ENCODE results near the gene S100A14. TPM values are rescaled to one million over a fixed set of nuclear protein-coding genes. Genes with fewer than 3 reads are reported as not detected.

S100A14 gene
- total RNA-seq, 2 donors from 2014 or later = not detected

DNA sequence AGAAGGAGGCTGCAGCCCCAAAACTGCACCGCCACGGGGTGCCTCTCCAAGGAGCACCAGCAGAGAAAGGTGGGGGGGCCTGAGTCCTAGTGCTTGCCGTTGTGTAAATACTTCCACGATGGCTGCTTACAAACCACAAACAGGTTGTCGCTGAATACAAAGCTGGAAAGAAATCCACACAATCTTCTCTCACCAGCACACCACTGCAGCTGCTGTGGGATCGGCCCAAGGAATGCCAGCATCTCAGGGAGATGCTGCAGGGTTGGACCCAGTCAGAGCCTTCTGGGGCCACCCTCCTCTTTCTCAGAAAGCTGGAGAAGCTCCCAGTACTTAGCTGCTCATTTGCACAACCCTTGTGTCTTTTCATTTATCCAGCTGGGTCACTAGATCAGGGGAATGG is 3.0 kb upstream of the S100A14 start:
- no peak for ATAC-seq
- Mint-ChIP-seq H3K27ac (no peak overlapping the region), H3K4me1 (peaks cover 6% of the 10 kb centered on the region)

GRCh38 chr1:153617663-153618062 is 1.5 kb upstream of the S100A14 start:
- Mint-ChIP-seq H3K4me3 (no peak overlapping the region), H3K36me3 (ENCODE audit: low read depth) (no peaks in the 10 kb centered on the region), H3K27me3 (no peaks in the 10 kb centered on the region), H3K27ac (no peak overlapping the region), H3K4me1 (no peaks in the 10 kb centered on the region)
- no peaks in the 10 kb centered on the region for H3K9me3 ChIP-seq (ENCODE audit: control insufficient read depth, low read length, poor library complexity, severe bottlenecking)
- ATAC-seq (peak; percentile 83), DNase-seq (peak in 2 of 3 donors; percentile 47 to 61)

More for the DNA sequence above, 3.0 kb upstream of the S100A14 start:
- H3K36me3 Mint-ChIP-seq (ENCODE audit: low read depth) = no peaks in the 10 kb centered on the region
- DNase-seq = no peak
- H3K9me3 ChIP-seq (ENCODE audit: control insufficient read depth, low read length, poor library complexity, severe bottlenecking) = no peaks in the 10 kb centered on the region
- no peaks in the 10 kb centered on the region for H3K27me3 Mint-ChIP-seq
- H3K4me3 Mint-ChIP-seq = no peak overlapping the region

DNA sequence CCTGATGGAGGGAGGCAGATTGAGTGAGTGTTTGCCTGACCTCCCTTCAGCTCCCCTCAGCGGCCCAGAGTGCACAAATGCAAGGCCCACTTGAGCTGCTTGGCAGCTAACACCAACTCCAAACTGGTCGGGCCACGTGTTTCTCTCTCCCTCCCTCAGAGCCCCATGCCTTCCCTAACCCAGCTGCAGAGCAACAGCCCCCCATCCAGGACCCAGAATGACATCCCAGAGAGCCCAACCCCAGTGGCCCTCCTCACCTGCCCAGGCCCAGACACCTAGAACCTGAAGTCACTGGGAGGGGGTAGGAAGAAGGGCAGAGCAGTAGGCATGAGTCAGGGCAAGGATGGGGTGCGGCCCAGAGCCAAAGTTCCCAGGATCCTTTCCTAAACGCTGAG is 789 bp upstream of the S100A14 start:
- ATAC-seq = no peak
- Mint-ChIP-seq H3K4me3 (no peak overlapping the region), H3K4me1 (no peaks in the 10 kb centered on the region), H3K27me3 (peaks cover 6% of the 10 kb centered on the region), H3K27ac (no peak overlapping the region), H3K36me3 (ENCODE audit: low read depth) (no peaks in the 10 kb centered on the region)
- no peak for DNase-seq
- no peaks in the 10 kb centered on the region for H3K9me3 ChIP-seq (ENCODE audit: control insufficient read depth, low read length, poor library complexity, severe bottlenecking)

DNA sequence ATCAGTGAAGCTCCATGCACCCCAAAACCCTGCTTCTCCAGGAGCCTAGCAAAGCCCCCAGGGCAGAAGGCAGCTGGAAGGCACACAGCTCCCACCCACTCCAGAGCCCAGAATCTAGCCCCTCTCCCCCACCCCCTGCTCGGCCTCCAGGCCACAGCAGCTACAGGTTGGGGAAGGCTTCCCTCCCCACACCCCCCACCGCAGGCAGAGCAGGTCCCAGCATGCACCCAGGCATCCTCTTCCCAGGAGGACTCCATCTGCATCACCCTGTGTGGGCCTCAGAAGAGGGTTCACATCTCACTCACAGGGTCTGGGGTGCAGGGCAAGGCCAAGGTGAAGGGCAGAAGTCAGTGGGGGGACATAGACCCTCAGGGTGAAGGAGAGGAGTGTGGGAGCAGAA is 719 bp downstream of the S100A14 start:
- no peaks in the 10 kb centered on the region for H3K9me3 ChIP-seq (ENCODE audit: control insufficient read depth, low read length, poor library complexity, severe bottlenecking)
- Mint-ChIP-seq H3K27me3 (peaks cover 14% of the 10 kb centered on the region), H3K4me3 (no peak overlapping the region), H3K27ac (no peak overlapping the region), H3K4me1 (peaks cover 5% of the 10 kb centered on the region), H3K36me3 (ENCODE audit: low read depth) (no peaks in the 10 kb centered on the region)
- DNase-seq = no peak
- ATAC-seq = no peak

DNA sequence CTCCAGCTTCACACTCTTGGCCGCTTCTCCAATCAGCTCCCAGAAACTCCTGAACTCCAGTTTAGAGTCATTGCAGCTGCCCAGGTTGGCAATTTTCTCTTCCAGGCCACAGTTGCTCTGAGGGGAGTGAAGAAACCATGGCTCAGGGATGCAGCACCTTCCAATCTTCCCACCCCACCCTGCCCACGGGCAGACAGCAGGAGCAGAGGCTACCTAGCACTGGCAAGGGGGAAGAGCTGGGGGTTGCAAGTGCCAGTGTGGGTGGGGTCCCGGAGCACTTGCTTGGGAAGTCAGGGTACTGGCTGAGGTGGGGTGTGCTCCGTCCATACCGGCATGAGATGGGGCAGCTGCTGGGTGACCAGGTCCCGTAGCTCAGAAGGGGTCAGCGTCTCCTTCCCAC is 1.2 kb downstream of the S100A14 start:
- peaks cover 5% of the 10 kb centered on the region for H3K4me1 Mint-ChIP-seq
- no peak for ATAC-seq
- no peaks in the 10 kb centered on the region for H3K9me3 ChIP-seq (ENCODE audit: control insufficient read depth, low read length, poor library complexity, severe bottlenecking)
- no peaks in the 10 kb centered on the region for H3K36me3 Mint-ChIP-seq (ENCODE audit: low read depth)
- no peak for DNase-seq
- no peak overlapping the region for H3K4me3 Mint-ChIP-seq
- no peak overlapping the region for H3K27ac Mint-ChIP-seq
- peaks cover 14% of the 10 kb centered on the region for H3K27me3 Mint-ChIP-seq

- Mint-ChIP-seq H3K36me3 (ENCODE audit: low read depth) (no peaks in the 10 kb centered on the region), H3K27me3 (peaks cover 14% of the 10 kb centered on the region), H3K4me3 (no peak overlapping the region), H3K27ac (no peak overlapping the region), H3K4me1 (peaks cover 5% of the 10 kb centered on the region)
- no peak for ATAC-seq
- no peak for DNase-seq
- H3K9me3 ChIP-seq (ENCODE audit: control insufficient read depth, low read length, poor library complexity, severe bottlenecking) = no peaks in the 10 kb centered on the region
These were observed 1.8 kb downstream of the S100A14 start for GRCh38 chr1:153614189-153614900.

- no peaks in the 10 kb centered on the region for H3K9me3 ChIP-seq (ENCODE audit: control insufficient read depth, low read length, poor library complexity, severe bottlenecking)
- H3K27ac Mint-ChIP-seq = no peak overlapping the region
- no peaks in the 10 kb centered on the region for H3K36me3 Mint-ChIP-seq (ENCODE audit: low read depth)
- ATAC-seq (no peak), DNase-seq (no peak)
- no peak overlapping the region for H3K4me3 Mint-ChIP-seq
- peaks cover 5% of the 10 kb centered on the region for H3K4me1 Mint-ChIP-seq
- peaks cover 14% of the 10 kb centered on the region for H3K27me3 Mint-ChIP-seq
These were observed 2.7 kb downstream of the S100A14 start for GRCh38 chr1:153613406-153613805.

- ATAC-seq (no peak), DNase-seq (no peak)
- Mint-ChIP-seq H3K4me3 (no peak within 1 kb of the TSS), H3K36me3 (ENCODE audit: low read depth) (no peaks in the 10 kb centered on the region), H3K4me1 (peaks cover 5% of the 10 kb centered on the region), H3K27ac (peak within 1 kb of the TSS; percentile 43), H3K27me3 (peaks cover 14% of the 10 kb centered on the region)
- no peaks in the 10 kb centered on the region for H3K9me3 ChIP-seq (ENCODE audit: control insufficient read depth, low read length, poor library complexity, severe bottlenecking)
These were observed 3.3 kb downstream of the S100A14 start, which contains the start of gene S100A16 for GRCh38 chr1:153612755-153613331. Gene S100A16, minus strand, starts transcription at chr1:153613137. Its CDS starts 4,986 bp downstream, at chr1:153608151.

DNA sequence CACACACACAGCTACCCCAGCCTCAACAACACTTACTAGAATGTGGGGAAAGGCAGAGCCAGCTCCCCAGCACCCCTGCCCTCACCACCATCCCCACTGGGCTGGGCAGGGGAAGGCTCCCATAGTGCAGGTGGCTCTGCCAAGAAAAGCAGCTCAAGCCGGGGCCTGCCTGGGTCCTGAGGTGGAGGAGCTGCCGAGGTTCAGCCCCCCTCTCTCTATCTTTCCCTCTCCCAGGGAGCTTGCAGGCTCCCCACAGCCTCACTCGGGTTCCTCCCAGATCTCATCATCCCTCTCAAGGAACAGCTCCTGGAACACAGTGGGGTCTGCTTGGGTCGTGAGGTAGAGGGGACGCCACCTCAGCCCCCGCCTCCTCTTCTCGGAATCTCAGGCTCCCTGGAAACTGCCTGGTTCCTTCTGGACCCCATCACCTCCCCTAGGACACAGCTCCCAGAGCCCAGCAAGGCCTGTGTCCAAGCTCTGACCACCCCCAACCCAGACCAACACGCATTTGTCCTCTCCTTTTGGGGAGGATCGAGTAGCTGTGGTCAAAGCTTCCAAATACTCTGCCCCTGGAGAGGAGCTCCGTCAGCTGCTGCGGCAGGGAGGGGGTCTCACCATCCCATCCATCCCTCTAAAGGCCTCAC is 3.9 kb downstream of the S100A14 start:
- H3K9me3 ChIP-seq (ENCODE audit: control insufficient read depth, low read length, poor library complexity, severe bottlenecking) = no peaks in the 10 kb centered on the region
- no peak overlapping the region for H3K4me3 Mint-ChIP-seq
- peaks cover 14% of the 10 kb centered on the region for H3K27me3 Mint-ChIP-seq
- peaks cover 5% of the 10 kb centered on the region for H3K4me1 Mint-ChIP-seq
- DNase-seq (no peak), ATAC-seq (no peak)
- no peaks in the 10 kb centered on the region for H3K36me3 Mint-ChIP-seq (ENCODE audit: low read depth)
- H3K27ac Mint-ChIP-seq = peak overlapping the region; percentile 43

DNA sequence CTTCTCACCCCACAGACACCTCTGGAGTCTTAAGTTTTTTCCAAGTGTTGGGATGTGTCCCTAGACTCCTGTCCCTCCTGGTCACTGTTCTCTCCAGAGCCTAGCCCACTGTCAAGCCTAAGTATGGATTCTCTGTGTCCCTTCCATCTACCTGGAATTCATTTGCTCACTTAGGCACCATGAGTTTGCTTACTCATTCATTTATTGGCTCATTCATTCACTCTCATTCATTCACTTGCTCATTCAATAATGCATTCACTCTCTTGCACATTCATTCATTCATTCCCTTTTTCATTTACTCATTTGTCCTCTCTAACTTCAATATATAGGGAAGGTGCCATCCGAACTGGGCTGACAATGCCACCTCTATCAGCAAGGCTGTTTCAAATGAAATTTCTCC is 4.8 kb downstream of the S100A14 start:
- H3K27ac Mint-ChIP-seq = no peak overlapping the region
- H3K36me3 Mint-ChIP-seq (ENCODE audit: low read depth) = no peaks in the 10 kb centered on the region
- H3K4me1 Mint-ChIP-seq = peaks cover 5% of the 10 kb centered on the region
- no peaks in the 10 kb centered on the region for H3K9me3 ChIP-seq (ENCODE audit: control insufficient read depth, low read length, poor library complexity, severe bottlenecking)
- no peak for DNase-seq
- H3K27me3 Mint-ChIP-seq = peaks cover 14% of the 10 kb centered on the region
- ATAC-seq = no peak
- H3K4me3 Mint-ChIP-seq = no peak overlapping the region

- H3K4me1 Mint-ChIP-seq = peaks cover 5% of the 10 kb centered on the region
- no peak for DNase-seq
- no peak for ATAC-seq
- H3K27me3 Mint-ChIP-seq = peaks cover 14% of the 10 kb centered on the region
- H3K36me3 Mint-ChIP-seq (ENCODE audit: low read depth) = no peaks in the 10 kb centered on the region
- no peak overlapping the region for H3K27ac Mint-ChIP-seq
- no peaks in the 10 kb centered on the region for H3K9me3 ChIP-seq (ENCODE audit: control insufficient read depth, low read length, poor library complexity, severe bottlenecking)
- no peak overlapping the region for H3K4me3 Mint-ChIP-seq
These were observed 5.3 kb downstream of the S100A14 start for GRCh38 chr1:153610811-153611301.

DNA sequence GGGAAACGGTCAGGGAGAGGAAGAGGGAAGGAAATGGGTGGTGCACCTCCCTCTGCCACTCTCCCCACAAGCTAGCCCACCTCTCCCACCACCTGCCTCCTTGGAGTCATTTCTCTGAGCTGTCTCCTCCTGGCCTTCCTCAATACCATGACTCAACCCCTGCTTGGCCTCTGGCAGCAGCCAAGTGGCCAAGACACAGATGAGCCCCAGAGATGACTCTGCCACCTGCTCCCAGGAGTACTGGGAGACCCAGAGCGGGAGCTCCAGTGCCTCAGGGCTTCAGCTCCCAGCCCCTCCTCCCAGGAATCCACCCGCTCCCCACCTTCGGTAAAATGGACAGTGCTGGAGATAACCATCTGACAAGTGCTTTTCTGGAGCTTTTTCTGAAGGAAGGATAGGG is 5.8 kb downstream of the S100A14 start:
- Mint-ChIP-seq H3K27ac (no peak overlapping the region), H3K4me3 (no peak overlapping the region), H3K4me1 (peaks cover 5% of the 10 kb centered on the region)

GRCh38 chr1:153609585-153609907 is 6.6 kb downstream of the S100A14 start:
- Mint-ChIP-seq H3K27ac (no peak overlapping the region), H3K36me3 (ENCODE audit: low read depth) (no peaks in the 10 kb centered on the region), H3K4me3 (no peak overlapping the region), H3K27me3 (peaks cover 14% of the 10 kb centered on the region), H3K4me1 (peaks cover 5% of the 10 kb centered on the region)
- H3K9me3 ChIP-seq (ENCODE audit: control insufficient read depth, low read length, poor library complexity, severe bottlenecking) = no peaks in the 10 kb centered on the region
- ATAC-seq = no peak
- DNase-seq = no peak

More for the DNA sequence above, 5.8 kb downstream of the S100A14 start:
- Mint-ChIP-seq H3K36me3 (ENCODE audit: low read depth) (no peaks in the 10 kb centered on the region), H3K27me3 (peaks cover 14% of the 10 kb centered on the region)
- no peaks in the 10 kb centered on the region for H3K9me3 ChIP-seq (ENCODE audit: control insufficient read depth, low read length, poor library complexity, severe bottlenecking)
- ATAC-seq (no peak), DNase-seq (no peak)
